NT2/D1 (cell line): Measurements from ENCODE around the gene EMD.

Experiments used
- YY1 ChIP-seq: IDR thresholded peaks from 2 replicates; pipeline ENCODE4 v1.6.1; 2011; ENCODE audit not compliant: insufficient read length, insufficient read depth
- ZNF274 ChIP-seq: IDR thresholded peaks from 2 replicates; pipeline ENCODE4 v1.6.1; 2011; ENCODE audit warnings: mild to moderate bottlenecking, low read depth, low read length

DNA sequence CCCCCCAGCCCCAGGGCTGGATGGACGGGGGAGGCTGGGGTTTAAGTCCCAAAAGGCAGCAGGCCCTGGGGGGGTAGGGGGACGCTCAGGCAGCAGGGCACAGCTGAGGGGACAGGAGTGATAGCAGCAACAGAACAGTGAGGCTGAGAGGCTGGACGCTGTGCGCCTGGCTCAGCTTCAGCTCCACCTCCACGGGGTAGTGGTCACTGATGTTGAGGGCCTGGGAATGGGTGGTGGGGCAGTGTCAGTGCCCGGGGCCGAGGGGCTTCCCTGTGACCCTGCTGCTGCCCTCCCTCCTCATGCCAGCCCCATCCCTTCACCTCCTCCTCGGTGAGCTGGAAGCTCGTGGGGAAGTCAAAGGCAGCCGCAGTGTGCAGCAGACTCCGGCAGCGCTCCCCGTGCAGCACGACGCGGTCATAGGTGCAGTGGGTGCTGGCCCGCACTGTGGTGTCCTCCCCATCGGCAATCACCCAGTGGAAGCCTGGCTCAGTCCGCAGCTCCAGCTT lies 23.6 kb downstream of the EMD start:
- no peak for TF ChIP-seq YY1
- TF ChIP-seq ZNF274 = no peak
